ENCODE results near the gene REEP5.

GRCh38 chr5:112917453-112917995 is 4.5 kb downstream of the REEP5 start:
- TF ChIP-seq CTCF (IDR thresholded peaks at IDR 0.05) = no peak
- TF ChIP-seq POLR2A (IDR thresholded peaks at IDR 0.05) = no peak

All from thyroid gland (tissue), 4 donors.